NCI-H146 treated with DMSO at 0.1 percent for 48 hours (cell line): ENCODE results near the gene SF1.

ENCODE experiments used
- DNase-seq: peaks from one replicate; lab custom pipeline; 2025; ENCODE audit not compliant: unreplicated experiment; lab: John Stamatoyannopoulos, UW

Gene SF1

DNA sequence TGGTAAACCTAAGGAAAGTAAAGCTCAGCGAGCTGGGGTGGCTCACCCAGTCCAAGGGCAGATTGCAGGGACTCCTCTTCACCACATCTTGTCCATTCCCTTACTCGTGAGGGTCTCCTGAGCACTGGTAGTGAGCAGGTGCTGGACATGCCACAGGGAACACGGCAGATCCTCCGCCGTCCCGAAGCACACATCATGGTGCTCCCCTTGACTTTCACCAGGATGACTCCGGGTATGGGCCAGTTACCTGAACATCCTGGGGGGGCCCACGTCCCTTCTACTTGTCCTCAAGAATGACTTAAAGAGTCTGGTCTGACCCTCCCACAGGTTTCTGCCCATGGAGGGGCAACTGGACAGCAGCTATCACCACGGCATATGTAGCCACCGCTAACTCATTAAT, 8.0 kb upstream of the SF1 start:
- DNase-seq: no peak

DNA sequence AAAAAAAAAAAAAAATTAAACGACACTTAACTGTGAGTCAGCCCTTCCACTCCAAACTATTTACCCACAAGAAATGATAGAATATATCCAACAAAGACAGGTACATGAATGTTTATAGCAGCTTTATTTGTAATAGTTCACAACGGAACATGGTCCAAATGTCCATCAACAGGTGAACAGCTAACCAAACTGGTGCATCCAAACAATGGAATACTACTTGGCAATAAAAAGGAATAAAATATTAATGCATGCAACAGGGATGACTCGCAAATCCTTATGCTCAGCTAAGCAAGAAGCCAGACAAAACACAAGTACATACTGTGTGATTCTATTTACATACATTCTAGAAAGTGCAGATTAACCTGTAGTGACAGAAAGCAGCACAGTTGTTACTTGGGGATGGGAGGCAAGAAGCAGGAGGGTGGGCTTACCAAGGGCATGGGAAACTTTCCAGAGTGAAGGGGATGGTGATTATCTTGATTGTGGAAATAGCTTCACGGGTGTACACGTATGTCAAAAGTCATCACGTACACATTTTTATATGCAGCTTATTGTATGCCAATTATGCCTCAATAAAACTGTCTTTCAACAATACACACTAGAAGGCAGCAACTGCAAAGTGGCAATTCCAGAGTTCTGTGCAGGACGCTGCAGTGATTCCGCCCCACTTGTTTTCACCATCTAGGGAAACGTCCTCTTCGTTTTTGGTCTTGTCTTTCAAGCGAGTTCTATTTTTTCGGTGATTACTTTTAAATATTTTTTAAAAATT, 6.7 kb upstream of the SF1 start:
- DNase-seq: no peak

DNA sequence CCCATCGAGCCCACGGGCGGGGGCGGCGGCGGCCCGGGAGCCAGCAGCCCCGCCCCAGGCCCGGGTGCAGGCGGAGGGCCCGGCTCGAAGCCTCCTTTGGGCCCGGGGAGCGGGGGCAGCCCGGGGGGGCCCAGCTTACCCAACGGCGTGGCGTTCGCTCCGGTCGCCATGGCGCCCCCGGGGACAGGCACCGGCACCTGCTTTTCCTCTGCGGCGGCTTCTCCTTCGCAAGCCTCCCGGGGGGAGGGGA, 194 bp downstream of the SF1 start:
- no peak for DNase-seq

DNA sequence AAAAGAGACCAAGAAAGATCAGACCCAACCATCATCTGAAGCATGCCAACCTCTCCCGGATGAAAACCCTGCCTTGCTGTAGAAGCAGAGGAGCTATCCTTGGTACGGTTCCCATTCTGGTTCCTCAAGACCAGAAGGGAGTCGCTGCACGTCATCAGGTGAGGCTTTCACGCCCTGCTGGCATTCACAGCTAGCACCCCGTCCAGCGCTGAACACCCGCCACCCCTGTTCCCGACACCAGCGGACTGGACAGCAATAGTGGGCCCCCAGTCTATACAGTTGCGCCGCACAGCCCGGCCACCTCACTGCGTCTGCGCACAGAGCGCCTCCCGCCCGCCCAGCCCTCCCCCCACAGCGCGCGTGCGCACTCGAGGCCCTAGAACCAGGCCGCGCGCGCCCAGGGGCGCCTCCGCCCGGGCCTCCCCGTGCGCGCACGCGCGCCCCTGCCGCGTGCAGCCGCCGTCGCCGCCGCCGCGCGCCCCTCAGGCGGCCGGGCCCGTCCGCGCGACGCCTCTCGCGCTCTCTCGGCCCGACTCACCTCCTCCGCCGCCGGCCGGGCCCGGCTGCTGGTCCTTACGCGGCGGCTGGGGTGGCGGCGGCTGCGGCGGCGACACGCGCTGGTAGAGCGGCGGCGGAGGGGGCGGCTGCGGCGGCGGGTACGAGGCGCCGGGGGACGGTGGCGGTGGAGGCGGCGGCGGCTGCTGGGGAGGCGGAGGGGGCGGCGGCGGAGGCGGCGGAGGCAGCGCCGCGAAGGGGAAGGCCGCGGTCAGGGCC, 706 bp downstream of the SF1 start:
- DNase-seq: peak; percentile 36

DNA sequence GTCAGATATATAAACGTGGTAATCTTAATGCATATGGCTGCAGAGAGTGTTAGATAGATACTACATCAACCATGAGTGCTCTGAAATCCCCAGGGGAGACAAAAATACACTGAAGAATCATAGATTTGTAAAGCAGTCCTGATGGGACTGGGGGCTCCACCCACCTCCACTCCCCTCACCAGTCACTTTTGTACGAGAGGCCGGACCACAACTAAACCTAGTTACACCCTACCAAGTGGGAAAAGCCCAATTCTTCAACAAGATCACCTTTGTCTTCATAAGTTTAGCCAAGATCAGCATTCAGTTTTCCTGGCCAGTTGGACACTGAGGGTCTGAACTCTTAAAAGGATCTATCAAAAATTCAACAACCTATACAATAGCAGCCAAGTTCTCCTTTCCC, 1.5 kb downstream of the SF1 start:
- no peak for DNase-seq

DNA sequence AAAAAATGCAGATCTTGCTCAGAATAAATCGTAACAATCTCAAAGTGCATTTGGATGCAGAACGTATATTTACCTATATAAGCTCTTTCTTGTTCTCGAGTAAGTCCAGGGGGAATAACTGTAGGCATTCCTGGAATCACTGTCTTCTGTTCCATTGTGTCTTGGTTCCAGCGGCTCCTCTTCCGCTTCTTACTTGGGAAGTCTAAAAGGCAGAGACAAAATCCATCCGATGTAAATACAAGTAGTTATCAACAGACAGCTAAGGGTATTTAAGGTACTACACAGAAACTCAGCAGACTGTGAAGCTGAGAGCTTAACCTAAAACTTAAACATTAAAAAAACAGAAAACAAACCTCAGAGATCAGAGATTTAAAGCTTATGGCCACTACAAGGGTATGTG, 1.9 kb downstream of the SF1 start:
- no peak for DNase-seq

DNA sequence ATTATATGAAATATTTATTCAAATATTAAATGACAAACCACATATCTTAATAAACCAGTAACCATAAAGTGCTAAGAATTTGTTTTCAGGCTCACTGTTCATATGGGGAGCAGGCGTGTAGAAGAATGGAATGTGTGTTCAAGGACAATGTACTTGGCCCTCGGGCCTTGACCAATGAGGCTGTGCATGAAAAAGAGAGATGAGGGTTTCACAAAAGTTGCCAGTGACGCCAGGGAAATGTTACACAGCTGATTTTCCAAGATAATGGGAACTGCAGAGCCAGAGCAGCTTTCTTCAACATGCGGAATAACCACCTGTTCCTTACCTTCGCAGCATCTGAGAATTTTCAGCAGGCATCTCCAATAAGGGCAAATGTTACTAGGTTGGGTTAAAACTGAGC, 4.2 kb downstream of the SF1 start:
- no peak for DNase-seq

DNA sequence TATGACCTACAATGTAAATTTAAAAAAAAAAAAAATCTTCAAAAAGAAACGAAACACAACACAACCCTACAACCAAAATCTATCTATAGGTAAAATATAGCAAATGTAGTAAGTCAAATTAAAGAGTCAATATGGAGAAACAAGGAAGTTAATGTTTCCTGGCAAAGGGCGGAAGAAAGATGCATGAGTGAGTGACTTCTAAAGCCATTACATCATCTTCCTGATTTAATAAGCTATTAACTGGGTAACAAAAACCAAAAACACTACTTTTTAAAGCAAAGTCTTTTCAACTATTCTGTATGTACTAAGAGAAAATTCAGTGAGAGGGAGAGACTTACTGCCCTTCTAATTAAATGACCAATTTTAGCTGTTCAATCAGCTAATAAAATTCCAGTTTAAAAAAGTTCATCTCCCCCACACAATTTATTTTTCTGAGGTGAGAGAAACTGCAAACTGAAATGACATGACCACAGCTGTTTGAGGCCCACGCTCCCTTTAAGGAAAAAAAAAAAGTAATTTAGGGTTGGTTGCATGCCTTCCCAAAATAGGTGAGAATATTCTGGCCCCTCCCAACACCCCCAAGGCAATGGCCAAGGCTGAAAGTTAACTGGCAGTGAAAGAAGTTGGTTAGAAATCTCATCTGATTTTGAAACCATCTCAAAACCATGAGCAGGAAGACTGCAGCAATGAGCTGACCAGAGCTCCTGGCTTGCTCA, 5.9 kb downstream of the SF1 start:
- DNase-seq: no peak

DNA sequence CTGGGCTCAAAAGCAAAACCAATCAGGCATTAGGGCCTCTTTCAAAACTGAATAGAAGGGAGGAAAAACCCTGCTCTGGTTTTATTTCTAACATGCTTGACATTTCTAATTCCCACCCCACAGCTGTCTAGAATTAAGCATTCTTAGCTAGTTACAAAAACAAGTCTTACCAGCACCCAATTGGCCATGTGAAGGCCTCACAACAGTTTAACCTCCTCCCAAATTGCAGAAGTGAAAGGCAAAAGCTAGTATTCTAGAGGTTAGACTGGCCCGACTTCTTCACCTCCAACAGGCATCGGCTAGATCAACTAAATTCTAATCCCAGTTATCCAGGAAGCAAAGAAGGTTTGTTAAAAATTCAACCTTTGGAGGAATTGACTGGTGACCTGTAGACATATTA, 6.5 kb downstream of the SF1 start:
- DNase-seq: no peak

DNA sequence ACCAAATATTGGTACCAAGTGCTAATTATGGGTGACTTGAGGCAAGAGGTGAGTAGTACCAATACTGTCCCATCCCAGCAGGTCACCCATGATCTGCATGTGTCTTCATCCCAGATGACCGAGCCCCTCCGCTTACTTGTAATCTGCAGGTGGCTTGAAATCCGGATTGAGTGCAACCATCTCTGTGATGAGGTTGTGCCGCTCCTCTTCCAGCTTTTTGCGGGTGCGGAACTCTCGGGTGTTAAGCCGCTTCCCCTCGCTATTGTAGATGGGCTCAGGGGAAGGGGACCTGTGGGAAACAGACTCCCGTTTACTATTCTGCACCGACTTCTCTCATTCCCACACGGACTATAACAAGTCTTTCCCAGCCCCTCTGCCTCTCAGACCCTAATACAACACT, 8.2 kb downstream of the SF1 start:
- DNase-seq: no peak

DNA sequence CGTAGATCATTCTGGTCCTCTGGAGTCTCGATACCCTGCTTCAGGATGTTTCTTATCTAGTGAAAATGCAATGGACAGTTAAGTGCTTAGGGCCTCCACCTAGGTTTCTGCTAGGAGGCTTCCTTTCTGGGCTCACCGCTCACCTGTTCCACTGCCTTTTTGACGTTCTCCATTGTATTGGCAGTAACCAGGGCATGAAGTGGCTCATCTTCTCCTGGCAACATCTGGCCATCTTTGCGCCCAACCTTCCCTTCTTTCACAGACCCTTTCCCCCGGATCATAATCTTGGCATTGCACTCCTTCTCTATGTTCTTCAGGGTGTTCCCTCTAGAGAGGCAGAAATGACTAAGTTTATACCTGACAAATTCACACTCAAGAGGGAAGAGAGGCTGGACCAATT, 9.1 kb downstream of the SF1 start:
- no peak for DNase-seq

DNA sequence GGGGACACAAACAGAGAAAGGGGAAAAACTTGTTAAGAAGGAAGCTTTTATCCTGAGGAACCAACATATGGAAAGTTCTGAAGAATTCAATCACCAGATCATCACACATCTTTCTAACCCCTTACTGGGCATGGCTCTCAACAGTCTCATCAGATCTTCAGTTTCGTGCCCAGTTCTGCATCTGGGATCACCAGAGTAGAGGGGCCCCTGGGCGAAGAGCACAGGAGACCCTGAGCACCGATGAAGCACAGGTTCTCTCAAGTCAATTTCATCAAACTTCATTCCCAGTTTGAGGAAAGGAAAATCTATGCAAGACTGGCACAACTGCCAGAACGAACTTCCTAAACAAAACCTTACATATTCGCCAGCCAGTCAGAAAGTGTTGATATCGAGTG, 10.0 kb downstream of the SF1 start:
- DNase-seq: no peak

DNA sequence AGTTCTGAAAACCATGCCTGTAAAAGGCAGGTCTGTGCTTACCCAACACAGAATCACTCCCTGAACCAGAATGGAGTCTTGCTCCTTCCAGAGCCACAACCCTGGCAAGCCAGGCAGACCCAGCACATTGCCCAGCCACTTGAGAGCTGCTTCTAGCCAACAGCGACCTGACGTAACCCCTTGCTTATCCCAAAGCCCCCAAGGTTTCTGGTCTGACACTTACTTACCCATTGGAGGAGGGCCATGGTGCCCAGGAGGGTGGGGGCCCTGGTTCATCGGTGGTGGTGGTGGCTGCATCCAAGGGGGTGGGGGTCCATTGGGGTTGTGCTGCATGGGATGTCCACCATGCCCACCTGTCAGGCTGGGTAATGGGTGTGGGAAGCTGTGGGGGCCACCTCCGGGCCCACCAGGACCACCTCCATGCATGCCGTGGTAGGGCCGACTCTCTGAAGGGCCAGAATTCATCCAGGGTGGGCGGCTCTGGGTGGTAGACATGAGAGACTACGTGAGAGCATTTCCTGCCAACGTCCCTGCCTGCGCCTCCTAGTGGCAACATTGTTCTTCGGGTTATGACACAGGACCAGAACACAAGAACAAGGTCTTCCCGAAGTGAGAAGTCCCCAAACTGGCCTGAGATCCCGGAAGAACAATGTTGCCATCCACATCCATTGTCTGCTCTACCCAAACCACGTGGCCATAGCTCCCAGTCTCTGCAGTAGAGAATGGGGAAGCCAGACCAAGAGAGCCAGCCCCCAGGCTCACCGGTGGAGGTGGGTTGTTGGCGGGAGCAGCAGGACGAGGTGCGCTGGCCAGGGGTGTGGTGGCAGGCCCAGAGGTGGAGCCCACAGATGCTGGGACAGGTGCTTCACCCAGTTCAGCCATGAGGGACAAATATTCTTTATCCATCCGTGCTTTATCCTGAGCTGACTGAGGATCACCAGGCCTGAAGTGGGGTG, 10.7 kb downstream of the SF1 start:
- no peak for DNase-seq

DNA sequence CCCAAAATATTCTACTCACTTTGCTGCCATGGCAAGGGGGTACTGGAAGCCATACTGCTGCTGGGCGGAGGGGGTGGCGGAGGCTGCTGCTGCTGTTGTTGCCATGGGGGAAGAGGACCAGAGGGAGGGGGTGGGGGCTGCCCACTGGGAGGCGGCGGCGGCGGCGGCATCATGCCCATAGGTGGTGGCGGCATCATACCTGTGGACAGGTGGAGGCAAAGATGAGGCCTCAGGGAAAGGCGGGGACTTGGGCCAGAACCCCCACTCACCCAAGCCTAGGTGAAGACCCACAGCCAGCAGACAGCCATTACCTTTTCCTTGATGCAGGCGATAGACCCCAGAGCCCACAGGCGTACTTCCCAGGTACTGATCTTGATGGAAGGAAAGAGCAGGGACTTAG, 11.5 kb downstream of the SF1 start:
- no peak for DNase-seq

DNA sequence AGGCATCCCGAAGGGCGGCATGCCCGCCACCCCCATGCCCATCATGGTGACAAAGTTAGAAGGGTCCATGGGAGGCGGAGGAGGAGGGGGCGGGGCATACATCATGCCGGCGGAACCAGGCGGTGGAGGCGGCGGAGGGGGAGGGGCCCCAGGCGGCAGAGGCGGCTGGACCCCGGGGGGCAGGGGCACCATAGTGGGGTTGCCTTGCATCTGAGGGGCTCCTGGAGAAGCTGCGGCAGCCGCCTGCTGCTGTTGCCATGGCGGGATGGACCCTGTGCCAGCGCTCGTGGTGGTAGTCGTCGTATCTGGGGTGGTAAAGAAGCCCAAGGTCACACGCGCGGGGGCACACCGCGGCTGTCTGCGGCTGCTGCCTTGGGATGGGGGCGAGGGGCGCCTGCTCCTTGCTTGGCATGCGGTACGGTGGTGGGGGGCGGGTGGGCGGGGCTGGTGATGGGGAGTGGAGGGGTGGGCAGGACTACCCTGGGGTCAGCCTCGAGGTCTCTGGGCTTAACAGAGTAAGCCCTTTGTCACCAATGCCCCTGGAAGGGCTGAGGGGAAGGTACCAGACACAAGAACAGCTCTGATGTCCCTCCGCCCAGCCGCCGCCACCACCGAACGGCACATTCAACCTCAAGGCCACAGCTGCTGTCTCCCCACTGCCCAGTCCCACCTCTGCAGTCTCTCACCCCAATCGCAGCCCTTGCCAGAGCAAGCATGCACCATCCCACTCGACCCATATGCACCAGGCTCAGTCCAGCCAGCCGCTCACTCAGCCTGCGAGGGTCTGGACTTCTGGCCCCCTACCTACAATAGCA, 12.3 kb downstream of the SF1 start:
- DNase-seq: no peak

DNA sequence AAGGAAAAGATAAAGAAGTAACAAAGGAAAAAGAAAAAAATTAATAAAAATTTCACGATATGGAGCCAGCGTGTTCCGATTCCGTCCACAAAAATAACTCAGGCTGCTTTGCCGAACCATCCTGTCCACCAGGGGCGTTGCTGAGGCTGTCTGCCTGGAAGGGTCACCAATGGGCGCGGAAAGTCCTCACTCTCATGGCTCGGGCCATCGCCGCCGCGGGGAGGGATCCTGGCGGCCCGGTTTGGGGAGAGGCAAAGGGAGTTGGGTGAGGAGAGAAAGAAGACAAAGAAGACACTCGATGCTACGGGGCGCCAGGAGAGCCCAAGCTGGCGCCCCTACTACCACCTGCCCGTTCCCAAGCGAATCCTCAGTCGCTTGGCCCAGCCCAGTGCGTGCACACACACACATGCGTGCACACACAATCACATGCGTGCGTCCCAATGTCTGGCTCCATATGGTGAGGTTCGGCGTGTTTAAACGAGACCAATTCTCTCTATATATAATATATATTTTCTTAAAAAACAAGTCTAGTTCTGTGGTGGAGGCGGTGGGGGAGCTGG, 13.0 kb downstream of the SF1 start:
- DNase-seq: no peak

DNA sequence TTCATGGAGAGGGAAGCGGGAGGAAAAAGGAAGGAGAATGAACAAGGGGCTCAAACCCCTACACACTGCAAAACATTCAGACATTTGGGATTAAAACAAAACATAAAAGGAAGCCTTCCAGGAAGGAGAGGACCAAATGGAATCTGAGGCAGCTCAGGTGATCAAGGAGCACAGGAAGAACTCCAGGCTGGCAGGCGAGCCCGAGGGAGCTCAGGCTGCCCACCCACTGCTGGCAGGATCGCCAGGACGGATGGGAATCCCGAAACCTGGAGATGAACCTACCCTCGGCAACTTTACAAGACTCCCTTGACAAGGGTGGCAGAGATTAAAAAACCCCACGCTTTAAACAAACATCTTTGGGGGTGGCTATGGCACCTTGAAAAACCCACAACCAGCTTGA, 13.6 kb downstream of the SF1 start:
- DNase-seq: no peak

DNA sequence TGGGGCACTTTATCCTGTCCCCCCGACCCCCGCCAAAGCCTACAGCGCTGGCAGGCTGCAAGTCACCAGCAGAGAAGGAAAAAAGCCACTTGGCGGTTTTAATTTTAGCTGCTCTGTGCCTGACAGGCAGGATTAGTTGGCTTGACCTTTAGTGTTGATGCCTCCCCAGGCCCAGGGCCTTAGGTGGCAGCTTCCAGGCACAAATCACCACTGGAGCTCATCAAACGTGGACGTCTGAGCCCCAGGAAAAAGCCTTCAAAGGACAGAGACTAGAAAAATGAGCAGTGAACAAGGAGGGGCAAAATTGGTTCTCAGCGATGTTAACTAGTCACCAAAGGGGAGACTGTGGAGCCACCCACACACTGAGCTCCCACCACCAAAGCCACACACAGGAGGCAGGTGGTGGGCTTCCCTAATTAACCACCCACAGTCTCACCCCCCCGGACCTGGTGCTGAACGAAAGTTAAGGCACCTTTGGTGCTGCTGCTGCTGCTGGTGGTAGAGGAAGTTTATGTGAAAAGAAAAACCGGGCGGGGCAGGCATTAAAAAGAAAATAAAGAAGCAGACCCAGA, 14.2 kb downstream of the SF1 start:
- DNase-seq: no peak

DNA sequence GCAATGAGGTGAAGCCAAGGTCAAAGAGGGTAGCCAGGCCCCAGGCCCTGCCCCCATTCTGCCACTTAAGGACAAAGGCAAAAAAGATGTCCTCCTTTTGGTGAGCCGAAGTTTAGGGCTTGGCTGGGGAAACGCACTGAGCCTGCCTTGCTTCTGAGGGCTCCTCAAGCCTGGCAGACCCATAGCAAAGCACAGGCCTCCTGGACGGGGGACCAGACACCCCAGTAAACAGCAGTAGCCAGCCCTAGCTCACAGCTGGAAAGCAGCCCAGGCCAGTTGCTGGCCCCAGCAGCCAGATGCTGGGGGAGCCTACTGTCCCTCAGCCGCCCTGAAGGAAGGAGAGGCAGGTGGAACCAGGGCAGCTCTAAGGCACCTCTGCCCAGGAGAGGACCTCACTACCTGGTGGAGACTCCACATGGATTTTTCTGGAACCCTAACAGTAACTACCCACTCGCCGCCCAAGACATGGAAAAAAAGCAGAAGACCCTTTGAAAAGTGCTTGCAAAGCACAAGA, 14.8 kb downstream of the SF1 start:
- no peak for DNase-seq
